Measurements from ENCODE around the gene IL11.

IL11 gene

DNA sequence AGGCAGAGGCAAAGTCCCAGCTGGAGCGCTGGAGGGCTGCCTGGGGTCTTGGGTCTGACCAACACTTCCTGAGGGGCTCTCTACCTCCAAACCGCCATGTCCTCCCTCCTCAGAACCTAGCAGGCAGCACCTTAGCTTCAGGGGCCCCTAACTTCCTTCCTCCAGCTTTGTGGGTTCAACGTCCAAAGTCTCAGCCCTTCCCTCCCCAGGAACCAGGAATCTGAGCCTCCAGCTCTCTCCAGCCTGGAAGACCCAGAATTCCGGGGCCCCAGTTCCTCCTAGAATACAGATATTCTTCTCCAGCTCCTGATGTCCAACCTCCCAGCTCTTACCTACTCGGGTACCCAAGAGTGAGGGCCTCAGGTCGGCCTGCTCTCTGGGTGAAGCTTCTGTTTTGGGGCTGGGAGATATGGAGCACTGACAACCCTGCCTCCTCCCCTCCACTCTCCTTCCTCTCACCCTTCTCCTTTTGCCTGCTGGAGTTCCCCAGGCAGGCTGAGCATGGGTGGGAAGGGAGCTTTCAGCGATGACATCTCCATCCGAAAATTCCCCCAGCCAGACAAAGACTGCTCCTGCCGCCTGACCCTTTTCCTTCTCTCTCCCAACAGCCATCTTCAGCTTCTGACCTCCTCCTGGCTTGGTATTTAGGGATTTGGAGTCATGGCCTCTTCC lies 48.7 kb downstream of the IL11 start:
- no peak for DNase-seq

DNA sequence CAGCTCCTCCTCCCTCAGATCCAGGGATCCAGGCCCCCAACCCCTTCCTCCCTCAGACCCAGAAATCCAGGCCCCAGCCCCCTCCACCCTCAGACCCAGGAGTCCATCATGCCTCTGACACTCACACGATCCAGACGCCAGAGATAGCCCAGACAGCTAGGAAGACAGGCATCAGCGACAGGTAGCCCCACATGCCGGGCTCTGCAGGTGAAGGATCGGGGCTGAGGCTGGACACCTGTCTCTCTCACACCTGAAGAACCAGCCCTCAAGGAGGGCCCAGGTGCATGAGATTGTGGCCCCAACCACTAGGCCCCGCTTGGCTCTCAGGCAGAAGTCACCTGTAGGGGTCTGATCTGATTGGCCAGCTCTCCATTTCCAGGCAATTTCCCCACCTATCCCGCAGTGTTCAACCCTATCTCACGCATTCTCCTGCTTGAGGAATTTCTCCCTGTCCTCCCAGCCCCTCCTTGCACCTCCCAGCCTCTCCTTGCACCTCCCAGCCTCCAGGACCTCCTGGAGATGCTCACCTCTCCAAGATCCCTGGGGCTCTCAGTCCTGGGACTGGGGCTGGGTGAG lies 49.3 kb downstream of the IL11 start:
- DNase-seq, result no peak

DNA sequence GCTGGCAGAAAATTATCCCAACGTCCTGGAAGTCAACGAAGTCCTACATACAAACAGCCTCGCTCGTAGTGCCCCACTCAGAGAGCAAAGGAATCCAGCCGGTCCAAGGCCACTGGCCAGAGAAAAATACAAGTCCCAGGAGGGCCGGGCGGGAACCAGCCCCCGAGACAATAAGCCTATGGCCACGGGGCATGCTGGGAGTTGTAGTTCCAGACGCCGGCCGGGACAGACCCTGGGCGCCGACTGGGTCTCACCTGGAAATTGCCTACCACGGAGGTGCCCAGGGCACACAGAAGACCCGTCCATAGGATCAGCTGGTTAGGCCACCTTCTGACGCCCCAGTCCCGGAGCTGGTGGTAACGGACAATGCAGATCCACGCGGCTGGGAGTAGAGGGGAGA lies 50.5 kb downstream of the IL11 start:
- peak; percentile 80 for DNase-seq

DNA sequence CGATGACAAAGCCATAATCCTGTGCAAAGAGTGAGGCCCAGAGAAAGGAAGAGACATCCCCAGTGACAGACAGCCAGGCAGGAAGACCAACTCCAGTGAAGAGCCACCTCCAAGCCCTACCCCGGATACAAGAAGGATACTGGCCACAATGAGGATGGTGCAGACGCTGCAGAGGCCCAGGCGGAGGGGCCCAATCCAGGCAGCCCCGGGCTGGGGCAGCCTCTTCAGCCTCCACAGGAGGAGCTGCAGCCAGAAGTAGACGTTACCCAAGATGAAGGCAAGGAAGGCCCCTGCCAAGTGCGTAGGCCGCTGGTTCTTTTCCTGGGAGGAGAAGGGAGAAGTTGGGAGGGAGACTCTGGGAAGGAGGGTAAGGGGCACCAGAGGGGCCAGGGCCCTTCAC lies 53.6 kb downstream of the IL11 start:
- DNase-seq, result no peak

DNA sequence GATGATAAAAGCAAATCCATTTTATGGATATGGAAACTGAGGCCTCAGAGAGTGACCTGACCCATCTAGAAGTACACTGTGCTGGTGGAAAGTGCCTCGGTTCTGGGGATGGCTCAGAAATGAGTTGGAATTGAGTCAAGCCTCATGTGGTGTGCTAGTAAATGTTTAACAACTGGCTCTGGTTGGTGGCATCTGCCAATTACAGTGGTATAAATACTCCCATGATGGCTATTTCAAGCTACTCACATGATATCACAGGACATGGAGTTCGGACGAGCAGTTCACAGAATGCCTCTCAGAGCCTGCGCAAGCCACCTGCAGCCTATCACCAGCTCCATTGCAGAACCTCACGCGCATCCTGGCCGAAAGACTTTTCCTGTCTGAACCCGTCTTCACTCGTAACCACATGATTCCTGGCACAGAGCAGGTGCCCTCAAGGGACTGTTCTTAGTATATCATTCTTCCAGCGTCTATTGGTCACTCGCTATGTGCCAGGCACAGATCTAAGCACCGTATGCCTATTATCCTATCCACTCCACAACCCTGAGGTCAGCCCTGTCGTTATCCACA lies 54.2 kb downstream of the IL11 start:
- no peak for DNase-seq

DNA sequence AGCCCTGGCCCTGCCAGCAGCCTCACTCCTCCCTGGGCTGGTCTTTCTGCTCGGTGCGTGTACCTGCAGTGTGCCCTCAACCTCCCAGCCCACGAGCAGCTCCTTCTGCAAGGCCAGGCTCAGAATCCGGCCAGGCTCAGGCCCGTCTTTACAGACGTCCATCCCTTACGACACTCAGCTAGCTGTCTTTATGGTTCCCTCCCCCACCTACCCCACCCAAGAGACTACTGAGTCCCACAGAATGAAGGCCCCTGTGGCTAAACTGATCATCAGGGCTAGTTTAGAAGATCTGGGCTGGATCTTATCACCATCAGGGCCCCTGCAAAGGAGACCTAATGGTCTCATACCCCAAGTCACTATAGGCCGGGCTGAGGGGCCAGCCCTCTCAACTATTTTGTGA lies 55.9 kb downstream of the IL11 start:
- no peak for DNase-seq
